ENCODE data around the gene TIGD6. TPM values are rescaled to one million over a fixed set of nuclear protein-coding genes. Genes with fewer than 3 reads are reported as not detected.

The TIGD6 gene
- total RNA-seq, 1 donor from 2014 or later: 1.2 TPM

- intact Hi-C loops (cut with micrococcal nuclease): no loop called here
These were observed 17.9 kb downstream of the TIGD6 start for GRCh38 chr5:149982505-149982904.

- intact Hi-C loops (cut with micrococcal nuclease): no loop called here
These were observed 19.2 kb downstream of the TIGD6 start for GRCh38 chr5:149981206-149981605.

GRCh38 chr5:149979896-149980295 is 20.6 kb downstream of the TIGD6 start:
- intact Hi-C loops (cut with micrococcal nuclease): no loop called here

- intact Hi-C loops (cut with micrococcal nuclease): no loop called here
These were observed 25.0 kb downstream of the TIGD6 start for GRCh38 chr5:149975409-149975808.

GRCh38 chr5:149969181-149969930 is 31.1 kb downstream of the TIGD6 start:
- intact Hi-C loops (cut with micrococcal nuclease): loop anchor here (10.0 kb wide), 2 partner anchors 135 to 335 kb away; no protein-coding TSS in a partner anchor

GRCh38 chr5:149966946-149967345 is 33.5 kb downstream of the TIGD6 start:
- intact Hi-C loops (cut with micrococcal nuclease): loop anchor here (10.0 kb wide), 2 partner anchors 132 to 332 kb away; no protein-coding TSS in a partner anchor

GRCh38 chr5:149963729-149964128 is 36.7 kb downstream of the TIGD6 start:
- intact Hi-C loops (cut with micrococcal nuclease): loop anchor here (5.0 to 10.0 kb wide), 5 partner anchors 129 to 1581 kb away; partner anchors contain the start of genes FBXO38 and GRPEL2

- intact Hi-C loops (cut with micrococcal nuclease): loop anchor here (5.0 to 10.0 kb wide), 5 partner anchors 128 to 1580 kb away; partner anchors contain the start of genes FBXO38 and GRPEL2
These were observed 37.7 kb downstream of the TIGD6 start for GRCh38 chr5:149962601-149963300.

GRCh38 chr5:149961957-149962409 is 38.5 kb downstream of the TIGD6 start:
- intact Hi-C loops (cut with micrococcal nuclease): loop anchor here (2.0 to 10.0 kb wide), 6 partner anchors 127 to 1580 kb away; partner anchors contain the start of genes FBXO38, GRPEL2 and PPARGC1B

- intact Hi-C loops (cut with micrococcal nuclease): loop anchor here (2.0 to 10.0 kb wide), 6 partner anchors 126 to 1579 kb away; partner anchors contain the start of genes FBXO38, GRPEL2 and PPARGC1B
These were observed 39.2 kb downstream of the TIGD6 start for GRCh38 chr5:149961186-149961685.

GRCh38 chr5:149960272-149961185 is 39.9 kb downstream of the TIGD6 start, which contains the start of gene SLC26A2:
TSS of gene SLC26A2 (plus strand) at chr5:149960758. CDS start at chr5:149977653, 16,895 bp downstream.
- intact Hi-C loops (cut with micrococcal nuclease): loop anchor here (1.0 to 10.0 kb wide), 10 partner anchors 41 to 1578 kb away; partner anchors contain the start of genes CSNK1A1, FBXO38, GRPEL2 and PPARGC1B

- intact Hi-C loops (cut with micrococcal nuclease): loop anchor here (1.0 to 10.0 kb wide), 11 partner anchors 42 to 1577 kb away; partner anchors contain the start of genes CSNK1A1, FBXO38, GRPEL2 and PPARGC1B
These were observed 40.8 kb downstream of the TIGD6 start for GRCh38 chr5:149959406-149960236.

- intact Hi-C loops (cut with micrococcal nuclease): loop anchor here (5.0 kb wide), 1 partner anchor 56 kb away; no protein-coding TSS in a partner anchor
These were observed 42.6 kb downstream of the TIGD6 start for GRCh38 chr5:149957855-149958254.

GRCh38 chr5:149956685-149957084 is 43.8 kb downstream of the TIGD6 start:
- intact Hi-C loops (cut with micrococcal nuclease): loop anchor here (5.0 kb wide), 1 partner anchor 54 kb away; no protein-coding TSS in a partner anchor

GRCh38 chr5:149954798-149955197 is 45.7 kb downstream of the TIGD6 start:
- intact Hi-C loops (cut with micrococcal nuclease): loop anchor here (5.0 kb wide), 1 partner anchor 52 kb away; no protein-coding TSS in a partner anchor

- intact Hi-C loops (cut with micrococcal nuclease): no loop called here
These were observed 46.9 kb downstream of the TIGD6 start for GRCh38 chr5:149953436-149954121.

GRCh38 chr5:149951138-149951749 is 49.2 kb downstream of the TIGD6 start:
- intact Hi-C loops (cut with micrococcal nuclease): no loop called here

- intact Hi-C loops (cut with micrococcal nuclease): no loop called here
These were observed 51.5 kb downstream of the TIGD6 start for GRCh38 chr5:149948993-149949392.

All from T-helper 2 cell treated with Interferon-gamma antibody and Interleukin-4, amounts not matched to agents 100 ng/mL and 5 ng/mL, for 36 hours (primary cell).